Mammary epithelial cell (primary cell): Measurements from ENCODE around the gene SLC16A12.

Source experiments
- EZH2 ChIP-seq: IDR thresholded peaks from 2 replicates; pipeline ENCODE4 v1.6.1; 2012; ENCODE audit warnings: low read length, inconsistent platforms, borderline replicate concordance
- TF ChIP-seq, protein P1 (sequence below), 2 donors: IDR thresholded peaks in 1 of 2; conservative IDR thresholded peaks in 1 of 2; 2 replicates each; pipeline ENCODE4 v1.5.1; 2011 to 2012; ENCODE audit warnings: inconsistent platforms in 2 of 2, low read length in 2 of 2, mild to moderate bottlenecking in 2 of 2, control low read depth in 1 of 2, low read depth in 1 of 2; ENCODE audit not compliant: insufficient read depth in 1 of 2; ENCODE audit errors: extremely low read depth in 1 of 2

- TF ChIP-seq, protein P1, sequence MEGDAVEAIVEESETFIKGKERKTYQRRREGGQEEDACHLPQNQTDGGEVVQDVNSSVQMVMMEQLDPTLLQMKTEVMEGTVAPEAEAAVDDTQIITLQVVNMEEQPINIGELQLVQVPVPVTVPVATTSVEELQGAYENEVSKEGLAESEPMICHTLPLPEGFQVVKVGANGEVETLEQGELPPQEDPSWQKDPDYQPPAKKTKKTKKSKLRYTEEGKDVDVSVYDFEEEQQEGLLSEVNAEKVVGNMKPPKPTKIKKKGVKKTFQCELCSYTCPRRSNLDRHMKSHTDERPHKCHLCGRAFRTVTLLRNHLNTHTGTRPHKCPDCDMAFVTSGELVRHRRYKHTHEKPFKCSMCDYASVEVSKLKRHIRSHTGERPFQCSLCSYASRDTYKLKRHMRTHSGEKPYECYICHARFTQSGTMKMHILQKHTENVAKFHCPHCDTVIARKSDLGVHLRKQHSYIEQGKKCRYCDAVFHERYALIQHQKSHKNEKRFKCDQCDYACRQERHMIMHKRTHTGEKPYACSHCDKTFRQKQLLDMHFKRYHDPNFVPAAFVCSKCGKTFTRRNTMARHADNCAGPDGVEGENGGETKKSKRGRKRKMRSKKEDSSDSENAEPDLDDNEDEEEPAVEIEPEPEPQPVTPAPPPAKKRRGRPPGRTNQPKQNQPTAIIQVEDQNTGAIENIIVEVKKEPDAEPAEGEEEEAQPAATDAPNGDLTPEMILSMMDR (conservative IDR thresholded peaks at IDR 0.05 in 1 of 2, IDR thresholded peaks at IDR 0.05 in 1 of 2; ENCODE audit: extremely low read depth in 1 of 2, insufficient read depth in 1 of 2, low read depth in 1 of 2, low read length in 2 of 2) = no peak
- no peak for TF ChIP-seq EZH2
Observed at GRCh38 chr10:89398003-89398749, 137.2 kb downstream of the SLC16A12 start.
